CD4-positive, alpha-beta memory T cell (primary cell): ENCODE results near the gene CACNA1C. TPM values are rescaled to one million over a fixed set of nuclear protein-coding genes. Genes with fewer than 3 reads are reported as not detected.

Experiments
- CTCF ChIA-PET: fragments of 350-600 bp; sonication (Branson Sonifier 250); formaldehyde crosslinking; loops from one replicate; lab custom pipeline; 2021; ENCODE audit warnings: inconsistent platforms; ENCODE audit not compliant: partially characterized antibody; lab: Charles Lee
- POLR2A ChIA-PET: fragments of 350-600 bp; sonication (Branson Sonifier 250); formaldehyde crosslinking; loops from one replicate; lab custom pipeline; 2021; ENCODE audit not compliant: partially characterized antibody; lab: Charles Lee
- DNase-seq, 5 donors: peaks; one replicate each; pipeline versions ENCODE4 v3.0.0 to v3.0.0-alpha.2; 2020 to 2022; ENCODE audit warnings: mixed read lengths in 1 of 5
- H3K27ac ChIP-seq: one replicate; pipeline ENCODE4 v1.7.0; 2013; ENCODE audit warnings: low read depth, low read length
- H3K27me3 ChIP-seq: 2 replicates; pipeline ENCODE4 v1.7.0; 2013; ENCODE audit warnings: mild to moderate bottlenecking, low read length, moderate library complexity; ENCODE audit not compliant: insufficient read depth
- H3K36me3 ChIP-seq: 2 replicates; pipeline ENCODE4 v1.7.0; 2013; ENCODE audit warnings: mild to moderate bottlenecking, low read length, moderate library complexity; ENCODE audit not compliant: insufficient read depth
- H3K4me1 ChIP-seq: 2 replicates; pipeline ENCODE4 v1.7.0; 2013; ENCODE audit warnings: mild to moderate bottlenecking, low read length, moderate library complexity; ENCODE audit not compliant: insufficient read depth
- H3K4me3 ChIP-seq, 2 donors: one replicate each; pipeline ENCODE4 v1.7.0; 2013; ENCODE audit warnings: low read length in 2 of 2, mild to moderate bottlenecking in 1 of 2
- H3K9me3 ChIP-seq, 2 donors: one replicate each; pipeline ENCODE4 v1.7.0; 2013; ENCODE audit warnings: low read length in 2 of 2, control low read depth in 1 of 2; ENCODE audit not compliant: control insufficient read depth in 1 of 2
- H3K27ac Mint-ChIP-seq, 7 donors: one replicate each; pipeline ENCODE4 v1.8.0; 2020 to 2021; ENCODE audit warnings: mixed read lengths in 7 of 7, mild to moderate bottlenecking in 6 of 7, inconsistent platforms in 3 of 7, moderate library complexity in 3 of 7
- H3K27me3 Mint-ChIP-seq, 2 donors: one replicate each; pipeline ENCODE4 v1.8.0; 2020 to 2021; ENCODE audit warnings: mixed read lengths in 2 of 2
- H3K36me3 Mint-ChIP-seq, 2 donors: one replicate each; pipeline ENCODE4 v1.8.0; 2020 to 2021; ENCODE audit warnings: mixed read lengths in 2 of 2, inconsistent platforms in 1 of 2, mild to moderate bottlenecking in 1 of 2
- H3K4me1 Mint-ChIP-seq, 4 donors: one replicate each; pipeline ENCODE4 v1.8.0; 2020 to 2021; ENCODE audit warnings: mixed read lengths in 4 of 4, mild to moderate bottlenecking in 1 of 4
- H3K4me3 Mint-ChIP-seq, 8 donors: one replicate each; pipeline ENCODE4 v1.8.0; 2020 to 2021; ENCODE audit warnings: mixed read lengths in 8 of 8, mild to moderate bottlenecking in 7 of 8, moderate library complexity in 6 of 8, inconsistent platforms in 3 of 8
- H3K9me3 Mint-ChIP-seq, 8 donors: one replicate each; pipeline ENCODE4 v1.8.0; 2020 to 2021; ENCODE audit warnings: mixed read lengths in 8 of 8, mild to moderate bottlenecking in 5 of 8, inconsistent platforms in 3 of 8, moderate library complexity in 1 of 8
- intact Hi-C: fragments of 100-400 bp; cut with micrococcal nuclease; formaldehyde crosslinking; loops from one replicate; pipeline ENCODE4 v1.15.1; 2023
- polyA plus RNA-seq, 2 donors: library from polyadenylated mRNA; unstranded; fragments of 300-500 nt; fragmentation: Illumina TruSeq; gene quantifications; one replicate each; pipeline ENCODE4 v1.2.3, GENCODE V29; 2021
- total RNA-seq, 2 experiments: library from RNA; stranded (reverse); gene quantifications; one replicate each; pipeline ENCODE4 v1.2.3, GENCODE V29; 2021

CACNA1C gene
- total and polyA plus RNA-seq, 4 experiments from 2014 or later, result 0.05 to 0.21 (median 0.07) TPM

DNA sequence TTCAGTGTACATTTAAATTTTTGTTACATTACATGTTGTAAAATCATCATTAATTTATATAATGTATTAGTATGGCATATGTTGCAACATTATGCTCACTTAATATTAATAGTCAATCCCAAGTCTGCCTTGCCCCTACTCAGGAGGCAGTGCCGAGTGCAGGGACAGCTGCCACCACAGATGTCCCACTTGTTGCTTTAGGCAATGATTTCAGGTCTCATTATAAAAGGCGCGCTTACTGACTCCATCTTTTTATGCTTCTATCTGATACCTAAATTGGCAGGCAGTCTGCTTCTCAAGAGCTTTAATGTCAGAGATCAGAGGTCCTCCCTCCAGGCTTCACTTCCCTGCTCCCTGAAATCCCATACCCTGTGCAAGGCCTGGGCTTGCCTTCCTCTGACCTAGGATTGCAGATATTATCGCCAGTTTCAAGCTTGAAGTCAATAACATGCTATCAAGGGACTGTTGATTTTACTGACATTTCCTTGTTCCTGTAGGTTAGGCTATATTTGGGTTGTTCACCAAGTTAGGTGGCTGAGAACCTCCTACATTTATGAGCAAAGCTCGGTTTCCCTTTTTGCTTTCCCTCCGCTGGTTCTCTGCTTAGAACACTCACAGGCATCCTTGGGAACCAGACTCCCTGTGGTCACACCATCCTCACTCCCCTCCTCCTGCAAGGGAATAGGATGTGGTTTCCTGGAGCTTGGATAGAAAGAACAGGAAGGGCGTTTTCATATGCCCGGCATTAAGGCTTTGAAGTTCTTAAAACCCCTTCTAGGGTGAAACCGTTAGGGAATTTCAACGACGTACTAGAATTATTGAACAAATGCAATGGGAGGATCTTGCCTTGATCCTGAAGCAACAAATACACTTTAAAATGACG, 533.6 kb downstream of the CACNA1C start:
- no peak overlapping the region for H3K4me3 Mint-ChIP-seq
- Histone ChIP-seq H3K4me1 (peaks cover 3% of the 10 kb centered on the region), H3K36me3 (no peaks in the 10 kb centered on the region), H3K27me3 (peaks cover 2% of the 10 kb centered on the region), H3K9me3 (no peaks in the 10 kb centered on the region), H3K27ac (no peak overlapping the region), H3K4me3 (no peak overlapping the region)
- peaks cover 0 to 8% (median 1%) of the 10 kb centered on the region in 4 donors for H3K4me1 Mint-ChIP-seq
- H3K9me3 Mint-ChIP-seq, result peaks cover 0 to 4% (median 0%) of the 10 kb centered on the region in 8 donors
- ChIA-PET CTCF (interaction anchor here (1.5 kb wide), 1 partner anchor 12 kb away, joined by 3 read pairs; no protein-coding TSS in a partner anchor), POLR2A (no interaction called here)
- intact Hi-C loops, result no loop called here
- H3K27ac Mint-ChIP-seq, result no peak overlapping the region
- peaks cover 43 to 52% of the 10 kb centered on the region in 2 donors for H3K27me3 Mint-ChIP-seq
- H3K36me3 Mint-ChIP-seq, result no peaks in the 10 kb centered on the region
- DNase-seq, result no peak

DNA sequence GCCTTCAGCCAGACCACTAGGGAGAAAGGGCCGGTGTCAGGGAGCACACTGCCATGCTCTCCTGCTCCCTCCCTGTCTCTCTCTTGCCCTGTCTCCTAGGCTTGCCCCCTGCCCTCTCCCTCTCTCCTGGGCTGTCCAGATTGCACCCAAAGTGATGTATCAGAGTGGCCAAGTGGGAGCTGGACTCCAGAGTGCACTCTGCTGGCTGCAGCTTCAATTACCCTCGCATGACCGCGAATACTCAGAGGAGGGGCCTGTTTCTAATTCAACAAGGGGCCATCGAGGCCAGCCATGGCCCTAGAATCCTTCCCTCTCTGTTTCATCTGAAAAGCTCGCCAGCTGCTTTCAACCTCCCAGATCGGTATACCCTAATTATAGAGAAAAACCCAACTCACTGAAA, 535.6 kb downstream of the CACNA1C start:
- no peak overlapping the region for H3K27ac ChIP-seq
- peaks cover under 1% of the 10 kb centered on the region for H3K4me1 ChIP-seq
- peaks cover 0 to 4% (median under 1%) of the 10 kb centered on the region in 4 donors for H3K4me1 Mint-ChIP-seq
- H3K27ac Mint-ChIP-seq, result no peak overlapping the region
- DNase-seq, result no peak
- no peak overlapping the region for H3K4me3 ChIP-seq
- peaks cover 2% of the 10 kb centered on the region for H3K27me3 ChIP-seq
- no peaks in the 10 kb centered on the region for H3K36me3 Mint-ChIP-seq
- CTCF ChIA-PET, result no interaction called here
- H3K4me3 Mint-ChIP-seq, result no peak overlapping the region
- intact Hi-C loops, result no loop called here
- peaks cover 31 to 39% of the 10 kb centered on the region in 2 donors for H3K27me3 Mint-ChIP-seq
- POLR2A ChIA-PET, result no interaction called here
- no peaks in the 10 kb centered on the region for H3K9me3 ChIP-seq
- no peaks in the 10 kb centered on the region for H3K36me3 ChIP-seq
- H3K9me3 Mint-ChIP-seq, result peaks cover 0 to 6% (median under 1%) of the 10 kb centered on the region in 8 donors

DNA sequence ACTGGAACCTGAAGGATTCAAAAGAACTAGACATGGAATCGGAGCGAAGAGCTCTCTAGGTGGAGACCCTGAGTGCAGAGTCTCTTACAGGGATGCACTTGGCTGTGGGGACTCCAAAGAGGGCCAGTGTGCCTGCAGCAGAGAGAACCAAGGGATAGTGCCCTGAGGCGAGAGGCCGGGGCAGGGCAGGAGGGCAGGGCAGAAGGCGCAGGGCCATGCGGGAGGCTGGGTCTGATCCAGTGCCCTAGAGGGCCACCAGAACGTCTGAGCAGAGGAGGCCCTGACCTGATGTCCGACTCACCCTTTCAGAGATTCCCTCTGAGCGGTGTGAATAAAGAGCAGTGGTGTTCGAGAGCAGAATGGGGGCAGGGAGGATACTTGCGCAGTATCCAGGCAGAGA, 536.6 kb downstream of the CACNA1C start:
- Histone ChIP-seq H3K4me3 (no peak overlapping the region), H3K9me3 (no peaks in the 10 kb centered on the region), H3K27ac (no peak overlapping the region), H3K4me1 (no peaks in the 10 kb centered on the region), H3K36me3 (no peaks in the 10 kb centered on the region), H3K27me3 (no peaks in the 10 kb centered on the region)
- CTCF ChIA-PET, result no interaction called here
- peak overlapping the region in 1 of 7 donors; percentile 7 for H3K27ac Mint-ChIP-seq
- H3K9me3 Mint-ChIP-seq, result peaks cover 0 to 13% (median 5%) of the 10 kb centered on the region in 8 donors
- no peaks in the 10 kb centered on the region for H3K36me3 Mint-ChIP-seq
- H3K4me3 Mint-ChIP-seq, result no peak overlapping the region
- no peak for DNase-seq
- H3K4me1 Mint-ChIP-seq, result peaks cover 0 to 4% (median 0%) of the 10 kb centered on the region in 4 donors
- intact Hi-C loops, result no loop called here
- POLR2A ChIA-PET, result no interaction called here
- peaks cover 28 to 31% of the 10 kb centered on the region in 2 donors for H3K27me3 Mint-ChIP-seq

DNA sequence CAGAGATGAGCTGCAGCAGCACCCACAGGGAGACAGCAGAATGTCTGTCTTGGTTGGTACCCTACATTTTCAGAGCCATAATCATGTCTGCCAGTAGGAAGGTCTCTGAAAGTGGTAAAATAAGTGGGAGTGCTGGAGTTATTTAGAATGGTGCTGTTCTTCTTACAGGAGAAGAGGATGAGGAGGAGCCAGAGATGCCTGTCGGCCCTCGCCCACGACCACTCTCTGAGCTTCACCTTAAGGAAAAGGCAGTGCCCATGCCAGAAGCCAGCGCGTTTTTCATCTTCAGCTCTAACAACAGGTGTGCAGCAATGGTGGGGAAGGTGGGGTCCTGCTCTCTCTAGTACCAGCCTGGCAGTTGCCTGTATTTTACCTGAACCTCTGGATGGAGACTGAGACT, 540.3 kb downstream of the CACNA1C start:
- ChIA-PET CTCF (no interaction called here), POLR2A (no interaction called here)
- Mint-ChIP-seq H3K27ac (no peak overlapping the region), H3K4me1 (peaks cover 0 to 3% (median 0%) of the 10 kb centered on the region in 4 donors), H3K4me3 (no peak overlapping the region), H3K36me3 (no peaks in the 10 kb centered on the region), H3K9me3 (peaks cover 0 to 19% (median 7%) of the 10 kb centered on the region in 8 donors), H3K27me3 (peaks cover 6 to 12% of the 10 kb centered on the region in 2 donors)
- DNase-seq, result no peak
- intact Hi-C loops, result no loop called here
- H3K36me3 ChIP-seq, result no peaks in the 10 kb centered on the region
- H3K27me3 ChIP-seq, result no peaks in the 10 kb centered on the region
- no peaks in the 10 kb centered on the region for H3K4me1 ChIP-seq
- H3K27ac ChIP-seq, result no peak overlapping the region
- H3K9me3 ChIP-seq, result no peaks in the 10 kb centered on the region
- no peak overlapping the region for H3K4me3 ChIP-seq

DNA sequence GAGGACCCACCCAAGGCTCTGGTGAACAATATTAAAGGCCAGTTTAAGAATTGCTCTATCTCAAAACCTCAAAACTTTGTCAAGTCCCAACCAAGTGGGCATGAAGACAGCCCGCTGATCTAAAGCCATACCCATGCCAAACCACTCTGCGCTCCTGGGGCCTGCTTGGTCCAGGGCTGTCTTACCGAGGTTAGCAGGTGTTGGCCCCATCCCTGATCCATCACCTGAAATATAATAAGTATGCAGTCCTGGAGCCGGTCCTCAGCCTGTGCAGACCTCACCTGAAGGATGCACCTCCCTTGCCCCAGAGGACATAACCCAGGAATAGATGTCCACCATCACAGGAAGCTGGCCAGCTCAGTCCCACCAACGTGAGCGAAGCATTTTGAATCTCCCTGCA, 543.7 kb downstream of the CACNA1C start:
- POLR2A ChIA-PET, result no interaction called here
- CTCF ChIA-PET, result no interaction called here
- Mint-ChIP-seq H3K36me3 (no peaks in the 10 kb centered on the region), H3K9me3 (peaks cover 0 to 19% (median 7%) of the 10 kb centered on the region in 8 donors), H3K27ac (no peak overlapping the region), H3K4me1 (no peaks in the 10 kb centered on the region), H3K27me3 (peaks cover 0 to 2% of the 10 kb centered on the region in 2 donors), H3K4me3 (no peak overlapping the region)
- intact Hi-C loops, result no loop called here
- no peak for DNase-seq
- H3K36me3 ChIP-seq, result no peaks in the 10 kb centered on the region
- H3K27ac ChIP-seq, result no peak overlapping the region
- no peaks in the 10 kb centered on the region for H3K9me3 ChIP-seq
- no peaks in the 10 kb centered on the region for H3K27me3 ChIP-seq
- H3K4me3 ChIP-seq, result no peak overlapping the region
- H3K4me1 ChIP-seq, result no peaks in the 10 kb centered on the region

DNA sequence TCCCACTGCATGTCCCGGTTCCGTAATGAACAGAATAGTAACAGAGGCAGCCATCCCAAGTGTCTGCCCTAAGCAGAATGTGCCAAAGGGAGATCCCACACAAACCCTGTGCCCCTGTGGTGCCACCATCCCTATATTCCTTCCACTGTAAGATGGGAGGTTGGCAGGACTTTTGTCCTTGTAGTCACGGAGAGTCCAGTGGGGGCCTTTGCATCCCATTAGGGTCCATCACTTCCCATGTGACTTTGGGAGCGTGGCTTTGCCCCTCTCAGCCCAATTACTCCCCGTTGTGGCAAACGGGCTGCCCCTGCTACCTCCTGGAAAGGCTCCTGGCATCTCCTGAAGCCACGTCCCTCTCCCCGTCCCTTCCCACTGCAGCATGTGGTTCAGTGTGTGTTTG, 552.5 kb downstream of the CACNA1C start:
- no peaks in the 10 kb centered on the region for H3K9me3 ChIP-seq
- H3K4me3 ChIP-seq, result no peak overlapping the region
- no peaks in the 10 kb centered on the region for H3K9me3 Mint-ChIP-seq
- intact Hi-C loops, result no loop called here
- H3K4me3 Mint-ChIP-seq, result no peak overlapping the region
- DNase-seq, result no peak
- H3K27me3 ChIP-seq, result no peaks in the 10 kb centered on the region
- ChIA-PET POLR2A (no interaction called here), CTCF (no interaction called here)
- no peak overlapping the region for H3K27ac ChIP-seq
- no peak overlapping the region for H3K27ac Mint-ChIP-seq
- H3K27me3 Mint-ChIP-seq, result peaks cover 15 to 25% of the 10 kb centered on the region in 2 donors
- H3K36me3 ChIP-seq, result no peaks in the 10 kb centered on the region
- no peaks in the 10 kb centered on the region for H3K36me3 Mint-ChIP-seq
- H3K4me1 ChIP-seq, result no peaks in the 10 kb centered on the region
- H3K4me1 Mint-ChIP-seq, result peaks cover 0 to 3% (median 0%) of the 10 kb centered on the region in 4 donors

DNA sequence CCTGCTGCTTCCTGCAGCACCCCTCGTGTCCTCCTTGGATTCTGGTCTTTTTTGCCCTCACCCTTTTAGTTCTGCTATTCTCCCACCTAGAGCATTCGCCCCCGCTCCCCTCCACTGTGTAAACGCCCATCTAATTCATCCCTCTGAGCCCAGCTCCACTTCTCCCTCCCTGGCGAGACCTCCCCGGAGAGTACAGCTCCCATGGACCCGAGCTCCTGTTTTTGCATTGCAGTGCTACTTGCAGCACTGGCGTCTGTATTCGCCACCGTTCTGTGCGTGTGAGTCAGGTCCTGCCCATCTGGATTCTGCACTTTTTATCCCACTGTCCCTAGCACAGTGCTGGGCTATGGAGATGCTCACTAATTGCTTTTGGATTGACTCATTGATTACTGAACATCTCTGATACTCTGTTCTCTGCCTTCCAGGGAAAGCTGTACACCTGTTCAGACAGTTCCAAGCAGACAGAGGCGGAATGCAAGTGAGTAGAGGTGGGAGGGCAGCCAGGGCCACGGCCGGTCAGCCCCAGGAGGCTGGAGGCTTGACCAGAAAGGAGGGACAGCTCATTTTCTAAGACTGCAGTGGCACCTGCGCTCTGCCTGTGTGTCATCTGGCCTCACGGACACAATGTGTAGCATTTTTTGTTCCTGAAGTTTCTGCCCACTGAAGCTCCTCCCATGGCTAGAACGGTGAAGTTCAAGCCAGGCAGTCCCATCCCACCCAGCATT, 553.6 kb downstream of the CACNA1C start:
- ChIA-PET CTCF (no interaction called here), POLR2A (no interaction called here)
- no peak for DNase-seq
- H3K9me3 ChIP-seq, result no peaks in the 10 kb centered on the region
- H3K4me1 ChIP-seq, result no peaks in the 10 kb centered on the region
- H3K4me3 ChIP-seq, result no peak overlapping the region
- Mint-ChIP-seq H3K27me3 (peaks cover 19 to 25% of the 10 kb centered on the region in 2 donors), H3K4me1 (peaks cover 0 to 3% (median 0%) of the 10 kb centered on the region in 4 donors), H3K9me3 (no peaks in the 10 kb centered on the region), H3K4me3 (no peak overlapping the region), H3K27ac (no peak overlapping the region), H3K36me3 (no peaks in the 10 kb centered on the region)
- H3K27me3 ChIP-seq, result no peaks in the 10 kb centered on the region
- H3K27ac ChIP-seq, result no peak overlapping the region
- H3K36me3 ChIP-seq, result no peaks in the 10 kb centered on the region
- intact Hi-C loops, result no loop called here
